Muscle of leg (tissue), 11 donors: Measurements from ENCODE around the gene MAPK8IP1. TPM values are rescaled to one million over a fixed set of nuclear protein-coding genes. Genes with fewer than 3 reads are reported as not detected.

Experiments used
- DNase-seq: peaks from one replicate; pipeline ENCODE4 v3.0.0; 2013
- H3K27ac ChIP-seq: one replicate; pipeline ENCODE4 v1.5.1; 2013; ENCODE audit warnings: mild to moderate bottlenecking, low read length, control low read depth
- H3K27me3 ChIP-seq: one replicate; pipeline ENCODE4 v1.6.1; 2013; ENCODE audit warnings: low read length; ENCODE audit not compliant: control insufficient read depth, insufficient read depth
- H3K36me3 ChIP-seq: one replicate; pipeline ENCODE4 v1.6.1; 2013; ENCODE audit warnings: low read length; ENCODE audit not compliant: control insufficient read depth, insufficient read depth
- H3K4me1 ChIP-seq: one replicate; pipeline ENCODE4 v1.6.1; 2013; ENCODE audit warnings: low read length; ENCODE audit not compliant: control insufficient read depth, insufficient read depth
- H3K4me3 ChIP-seq: one replicate; pipeline ENCODE4 v1.5.1; 2013; ENCODE audit warnings: low read length, control low read depth
- H3K9me3 ChIP-seq: replicated peaks from 2 replicates; pipeline ENCODE4 v1.6.1; 2013; ENCODE audit warnings: low read depth, low read length; ENCODE audit not compliant: control insufficient read depth
- WGBS: methylation state at CpG from one replicate; pipeline ENCODE4 v1.1.5; 2013; ENCODE audit warnings: missing lambda C conversion rate; ENCODE audit not compliant: insufficient coverage; 5-methylcytosine and 5-hydroxymethylcytosine counted together
- polyA plus RNA-seq, 8 donors: library from polyadenylated mRNA; unstranded; fragments of 120-200 nt; gene quantifications; one replicate each; pipeline versions ENCODE4 v1.2.1 to v1.2.3, GENCODE V29; 2013; ENCODE audit warnings: inconsistent platforms in 1 of 8, low replicate concordance in 1 of 8; ENCODE audit not compliant: insufficient read length in 8 of 8, insufficient read depth in 1 of 8
- total RNA-seq: library from RNA; stranded (reverse); fragments of 120-200 nt; gene quantifications from one replicate; pipeline ENCODE4 v1.2.4, GENCODE V29; 2013

Gene MAPK8IP1
- total and polyA plus RNA-seq, 9 donors, result 26.5 to 54.3 (median 35.0) TPM

- no peaks in the 10 kb centered on the region for H3K9me3 ChIP-seq
- H3K4me1 ChIP-seq, result peaks cover 32% of the 10 kb centered on the region
- H3K27ac ChIP-seq, result peak overlapping the region; percentile 96
- WGBS, result under 1% methylated on average over 30 of the region's 38 CpGs
- DNase-seq, result peak; percentile 67
- peaks cover 24% of the 10 kb centered on the region for H3K36me3 ChIP-seq
- H3K4me3 ChIP-seq, result peak overlapping the region; percentile 99
- peaks cover 33% of the 10 kb centered on the region for H3K27me3 ChIP-seq
Observed at GRCh38 chr11:45918331-45918941, 33.0 kb downstream of the MAPK8IP1 start.

- Histone ChIP-seq H3K27me3 (peaks cover 39% of the 10 kb centered on the region), H3K4me3 (peak overlapping the region; percentile 99), H3K9me3 (no peaks in the 10 kb centered on the region), H3K36me3 (peaks cover 17% of the 10 kb centered on the region), H3K4me1 (peaks cover 32% of the 10 kb centered on the region), H3K27ac (peak overlapping the region; percentile 96)
- no peak for DNase-seq
- WGBS, result 90% methylated on average over 2 of the region's 7 CpGs
Observed at GRCh38 chr11:45918962-45919675, 33.7 kb downstream of the MAPK8IP1 start.

DNA sequence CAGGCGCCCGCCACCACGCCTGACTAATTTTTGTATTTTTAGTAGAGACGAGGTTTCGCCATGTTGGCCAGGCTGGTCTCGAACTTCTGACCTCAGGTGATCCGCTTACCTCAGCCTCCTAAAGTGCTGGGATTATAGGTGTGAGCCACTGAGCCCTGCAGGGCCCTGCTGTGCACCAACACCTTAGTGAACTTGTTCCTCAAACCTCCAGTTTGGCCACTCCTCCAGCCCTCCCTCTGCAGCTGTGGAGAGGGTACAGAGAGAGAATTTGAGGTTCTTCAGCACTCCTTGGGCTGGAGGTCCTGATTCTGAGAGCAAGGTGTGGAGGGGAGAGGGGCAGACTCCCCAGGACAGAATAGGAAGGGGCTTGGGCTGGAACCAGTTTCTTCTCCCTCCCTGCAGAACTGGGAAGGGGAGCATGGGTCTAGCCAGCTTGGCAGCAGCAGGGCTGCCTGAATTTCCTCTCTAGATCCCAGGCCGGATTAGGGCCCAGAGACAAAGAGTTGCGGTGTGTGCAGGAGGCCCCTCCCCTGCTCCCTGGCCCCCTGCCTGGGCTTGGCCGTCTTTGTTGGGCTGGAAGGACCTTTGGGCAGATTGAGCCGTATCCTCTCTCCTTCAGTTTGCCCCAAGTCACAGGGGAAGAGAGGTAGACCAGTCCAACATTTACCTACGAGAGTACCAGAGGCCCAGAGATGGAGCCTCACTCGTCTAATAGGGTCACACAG lies 34.5 kb downstream of the MAPK8IP1 start:
- Histone ChIP-seq H3K9me3 (no peaks in the 10 kb centered on the region), H3K36me3 (peaks cover 9% of the 10 kb centered on the region), H3K4me3 (no peak overlapping the region), H3K27ac (no peak overlapping the region), H3K4me1 (peaks cover 32% of the 10 kb centered on the region), H3K27me3 (peaks cover 48% of the 10 kb centered on the region)
- 14% methylated on average over 3 of the region's 13 CpGs for WGBS
- DNase-seq, result no peak

DNA sequence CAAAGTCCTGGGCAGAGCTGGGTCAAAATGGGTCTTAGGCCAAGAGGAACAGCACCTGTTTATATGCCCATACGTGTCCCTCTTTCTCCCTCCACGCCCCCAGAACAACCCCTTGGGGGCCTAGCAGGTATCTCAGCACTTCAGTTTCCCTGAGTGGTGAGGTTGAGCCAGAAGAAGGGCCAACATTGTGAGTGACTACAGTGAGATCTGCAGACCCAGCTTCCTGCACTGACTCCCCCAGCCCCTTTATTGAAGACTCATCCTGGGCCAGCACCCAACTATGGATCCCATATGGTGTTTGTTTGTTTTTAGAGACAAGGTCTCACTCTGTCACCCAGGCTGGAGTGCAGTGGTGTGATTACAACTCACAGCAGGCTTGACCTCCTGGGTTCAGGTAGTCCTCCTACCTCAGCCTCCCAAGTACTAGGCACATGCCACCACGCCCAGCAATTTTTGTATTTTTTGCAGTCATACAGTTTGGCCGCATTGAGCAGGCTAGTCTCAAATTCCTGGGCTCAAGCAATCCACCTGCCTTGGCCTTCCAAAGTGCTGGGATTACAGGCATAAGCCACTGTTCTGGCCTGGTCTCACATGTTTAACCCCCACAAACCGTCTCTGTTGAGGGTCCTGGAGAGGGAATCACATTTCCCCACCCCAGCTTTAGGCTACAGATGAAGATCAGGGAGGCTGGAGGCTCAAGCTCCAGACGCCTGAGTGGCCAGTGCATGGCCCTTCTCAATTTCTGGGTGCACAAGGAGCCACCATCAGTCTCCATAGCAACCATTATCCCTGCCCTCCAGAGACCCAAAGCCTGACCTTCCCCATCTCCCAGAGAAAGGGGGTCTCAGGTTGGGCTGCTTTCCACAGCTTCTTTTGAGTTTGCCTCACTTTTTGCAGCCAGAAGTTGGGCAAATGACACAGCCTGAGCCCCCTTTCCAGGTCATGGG lies 35.4 kb downstream of the MAPK8IP1 start:
- peaks cover 51% of the 10 kb centered on the region for H3K27me3 ChIP-seq
- no peak overlapping the region for H3K4me3 ChIP-seq
- DNase-seq, result no peak
- H3K27ac ChIP-seq, result no peak overlapping the region
- H3K9me3 ChIP-seq, result no peaks in the 10 kb centered on the region
- H3K4me1 ChIP-seq, result peaks cover 32% of the 10 kb centered on the region
- WGBS, result 61% methylated on average over 3 of the region's 6 CpGs
- H3K36me3 ChIP-seq, result peaks cover under 1% of the 10 kb centered on the region

- H3K4me3 ChIP-seq, result no peak overlapping the region
- no peaks in the 10 kb centered on the region for H3K9me3 ChIP-seq
- no peaks in the 10 kb centered on the region for H3K36me3 ChIP-seq
- H3K27me3 ChIP-seq, result peaks cover 53% of the 10 kb centered on the region
- WGBS, result 7% methylated on average over 41 of the region's 54 CpGs
- peaks cover 32% of the 10 kb centered on the region for H3K4me1 ChIP-seq
- no peak overlapping the region for H3K27ac ChIP-seq
- peak; percentile 76 for DNase-seq
Observed at GRCh38 chr11:45921561-45922424, 36.3 kb downstream of the MAPK8IP1 start.

DNA sequence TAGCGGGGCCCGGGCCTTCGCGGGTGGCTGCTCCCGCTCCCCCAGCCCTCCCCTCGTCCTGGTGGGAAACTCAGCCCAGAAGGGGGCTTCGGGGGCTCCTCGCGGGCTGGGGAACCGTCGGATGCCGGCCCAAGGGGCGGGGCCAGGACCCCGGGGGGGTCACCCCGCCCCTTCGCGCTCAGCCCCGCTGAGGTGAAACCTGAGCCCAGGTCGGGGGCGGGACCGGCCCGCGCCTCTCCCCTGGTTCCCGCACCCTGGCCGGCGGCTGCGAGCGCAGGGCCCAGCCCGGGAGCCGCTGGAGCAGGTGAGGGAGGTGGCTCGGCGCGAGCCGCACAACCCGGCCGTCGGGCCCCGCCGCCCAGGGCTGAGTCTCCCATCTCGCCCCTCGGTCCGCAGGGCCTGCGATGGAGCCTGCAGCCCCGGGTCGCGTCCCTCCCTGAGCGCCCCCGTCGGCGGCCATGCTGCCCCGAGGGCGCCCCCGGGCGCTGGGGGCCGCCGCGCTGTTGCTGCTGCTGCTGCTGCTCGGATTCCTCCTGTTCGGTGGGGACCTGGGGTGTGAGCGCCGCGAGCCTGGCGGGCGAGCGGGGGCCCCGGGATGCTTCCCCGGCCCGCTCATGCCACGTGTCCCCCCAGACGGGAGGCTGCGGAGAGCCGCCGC lies 37.1 kb downstream of the MAPK8IP1 start, which contains the start of gene LARGE2:
Gene LARGE2 (plus strand): TSS at position 232 of the 658 bp plus-strand sequence. CDS start 227 bp downstream, at position 459.
- H3K27ac ChIP-seq, result no peak within 1 kb of the TSS
- H3K36me3 ChIP-seq, result no peaks in the 10 kb centered on the region
- no peak for DNase-seq
- WGBS, result under 1% methylated on average over 72 of the region's 73 CpGs
- no peaks in the 10 kb centered on the region for H3K9me3 ChIP-seq
- H3K4me3 ChIP-seq, result no peak within 1 kb of the TSS
- H3K4me1 ChIP-seq, result peaks cover 25% of the 10 kb centered on the region
- peaks cover 53% of the 10 kb centered on the region for H3K27me3 ChIP-seq

DNA sequence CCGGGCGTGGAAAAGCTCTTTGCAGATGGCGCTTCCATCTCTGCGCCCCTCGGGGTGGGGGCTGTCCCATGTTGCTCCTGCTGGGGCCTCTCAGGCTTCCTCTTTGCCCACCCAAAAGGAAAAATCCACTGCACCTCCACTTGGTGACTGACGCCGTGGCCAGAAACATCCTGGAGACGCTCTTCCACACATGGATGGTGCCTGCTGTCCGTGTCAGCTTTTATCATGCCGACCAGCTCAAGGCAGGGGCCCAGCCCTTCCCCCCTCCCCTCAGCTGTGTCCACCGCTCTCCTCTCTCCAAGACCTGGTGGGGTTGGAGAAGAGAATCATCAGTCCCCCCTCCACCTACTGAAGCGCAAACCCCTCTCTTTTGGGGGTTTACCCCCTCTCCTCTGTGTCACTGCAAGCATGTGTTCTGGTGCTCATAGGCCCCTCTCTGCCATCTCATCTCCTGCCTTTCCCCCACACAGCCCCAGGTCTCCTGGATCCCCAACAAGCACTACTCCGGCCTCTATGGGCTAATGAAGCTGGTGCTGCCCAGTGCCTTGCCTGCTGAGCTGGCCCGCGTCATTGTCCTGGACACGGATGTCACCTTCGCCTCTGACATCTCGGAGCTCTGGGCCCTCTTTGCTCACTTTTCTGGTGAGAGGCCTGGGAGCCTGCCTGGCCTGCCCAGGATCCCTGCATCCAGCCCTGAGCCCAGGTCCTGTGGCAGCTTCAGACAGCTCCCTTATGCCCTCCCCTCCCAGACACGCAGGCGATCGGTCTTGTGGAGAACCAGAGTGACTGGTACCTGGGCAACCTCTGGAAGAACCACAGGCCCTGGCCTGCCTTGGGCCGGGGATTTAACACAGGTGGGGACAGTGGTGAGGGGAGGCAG lies 38.8 kb downstream of the MAPK8IP1 start:
- no peak for DNase-seq
- Histone ChIP-seq H3K36me3 (no peaks in the 10 kb centered on the region), H3K27me3 (peaks cover 53% of the 10 kb centered on the region), H3K27ac (no peak overlapping the region), H3K4me3 (no peak overlapping the region), H3K4me1 (peaks cover 18% of the 10 kb centered on the region), H3K9me3 (no peaks in the 10 kb centered on the region)
- WGBS, result 78% methylated on average over 11 of the region's 22 CpGs

DNA sequence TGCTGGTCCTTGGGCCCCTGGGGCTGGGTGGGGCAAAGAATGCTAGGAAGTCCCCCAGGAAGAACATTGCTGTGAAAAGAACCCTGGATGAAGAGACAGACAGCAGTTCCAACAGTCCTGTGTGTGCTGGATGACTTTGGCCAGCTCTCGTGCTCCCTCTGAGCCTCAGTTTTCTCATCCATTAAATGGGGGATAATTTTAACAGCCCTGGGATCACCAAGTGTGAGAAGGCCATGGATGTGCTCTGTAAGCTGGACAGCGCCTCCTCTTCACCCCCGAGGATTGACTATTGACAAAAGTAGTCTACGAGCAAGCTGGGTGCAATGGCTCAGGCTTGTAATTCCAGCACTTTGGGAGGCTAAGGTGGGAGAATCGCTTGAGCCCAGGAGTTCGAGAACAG lies 39.5 kb downstream of the MAPK8IP1 start:
- 75% methylated on average over 3 of the region's 6 CpGs for WGBS
- DNase-seq, result no peak
- peaks cover 18% of the 10 kb centered on the region for H3K4me1 ChIP-seq
- H3K4me3 ChIP-seq, result no peak overlapping the region
- H3K36me3 ChIP-seq, result no peaks in the 10 kb centered on the region
- peaks cover 52% of the 10 kb centered on the region for H3K27me3 ChIP-seq
- no peak overlapping the region for H3K27ac ChIP-seq
- no peaks in the 10 kb centered on the region for H3K9me3 ChIP-seq
